HG02798 (cell line): ENCODE results near the gene PLEKHG2.
A peak's percentile ranks its signal among the peaks of the same experiment; 100 is the strongest.
"Not testable (repeated sequence)": the region's sequence is repeated elsewhere in the genome, so short reads cannot be mapped to it uniquely, and the experiment has no call there.

ENCODE experiments used
- ATAC-seq: cut with Tn5 transposase; IDR thresholded peaks from one replicate; pipeline ENCODE4 v1.9.1; 2021; ENCODE audit warnings: mild to moderate bottlenecking; ENCODE audit not compliant: unreplicated experiment, poor library complexity

The PLEKHG2 gene

GRCh38 chr19:39436350-39436716 is 23.9 kb downstream of the PLEKHG2 start:
- ATAC-seq = no peak

GRCh38 chr19:39438270-39438934 is 25.9 kb downstream of the PLEKHG2 start:
- no peak for ATAC-seq

- ATAC-seq = no peak
Measured at GRCh38 chr19:39444598-39445195, 32.2 kb downstream of the PLEKHG2 start.

- ATAC-seq = peak; percentile 93
Measured at GRCh38 chr19:39445196-39446111, 33.0 kb downstream of the PLEKHG2 start, which contains the start of gene SUPT5H. SUPT5H (plus strand) TSS chr19:39445582; CDS start chr19:39445891, 309 bp downstream.

- no peak for ATAC-seq
Measured at GRCh38 chr19:39446365-39447084, 34.1 kb downstream of the PLEKHG2 start.

GRCh38 chr19:39448271-39448670 is 35.8 kb downstream of the PLEKHG2 start:
- no peak for ATAC-seq

- no peak for ATAC-seq
Measured at GRCh38 chr19:39449116-39449797, 36.8 kb downstream of the PLEKHG2 start.

- not testable (repeated sequence) for ATAC-seq
Measured at GRCh38 chr19:39451257-39451656, 38.8 kb downstream of the PLEKHG2 start.

- ATAC-seq = no peak
Measured at GRCh38 chr19:39463403-39463802, 50.9 kb downstream of the PLEKHG2 start.

GRCh38 chr19:39465956-39466747 is 53.7 kb downstream of the PLEKHG2 start:
- no peak for ATAC-seq

- no peak for ATAC-seq
Measured at GRCh38 chr19:39467941-39468340, 55.5 kb downstream of the PLEKHG2 start.

- ATAC-seq = no peak
Measured at GRCh38 chr19:39469036-39469435, 56.6 kb downstream of the PLEKHG2 start.

GRCh38 chr19:39469567-39469966 is 57.1 kb downstream of the PLEKHG2 start:
- ATAC-seq = no peak

- ATAC-seq = no peak
Measured at GRCh38 chr19:39470724-39471339, 58.4 kb downstream of the PLEKHG2 start.

- ATAC-seq = no peak
Measured at GRCh38 chr19:39471756-39472536, 59.5 kb downstream of the PLEKHG2 start.

- ATAC-seq = no peak
Measured at GRCh38 chr19:39472746-39473442, 60.4 kb downstream of the PLEKHG2 start.

- no peak for ATAC-seq
Measured at GRCh38 chr19:39473443-39473960, 61.0 kb downstream of the PLEKHG2 start.
